ENCODE data around the gene OAT.

DNA sequence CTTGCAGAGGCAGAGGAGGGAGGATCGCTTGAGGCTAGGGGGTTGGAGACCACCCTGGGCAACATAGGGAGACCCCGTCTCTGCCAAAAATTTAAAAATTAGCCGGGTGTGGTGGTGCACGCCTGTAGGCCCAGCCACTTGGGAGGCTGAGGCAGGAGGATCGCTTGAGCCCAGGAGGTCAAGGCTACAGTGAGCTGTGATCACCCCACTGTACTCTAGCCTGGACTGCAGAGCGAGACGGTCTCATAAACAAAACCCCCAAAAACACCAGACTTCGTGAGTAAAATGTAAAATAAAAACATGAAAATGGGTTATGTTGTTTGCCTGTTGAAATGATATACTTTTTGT, 43.6 kb upstream of the OAT start:
- TF ChIP-seq CTCF (IDR thresholded peaks at IDR 0.05) (no peak), EP300 (IDR thresholded peaks at IDR 0.05) (no peak), POLR2A (IDR thresholded peaks at IDR 0.05) (no peak), POLR2AphosphoS5 (IDR thresholded peaks at IDR 0.05) (no peak)

Measured in stomach (tissue), 4 donors.